IPS DF 19.7 (cell line): ENCODE data around the gene TP53I11.

Source experiments
- DNase-seq: peaks from one replicate; pipeline ENCODE4 v3.0.0-alpha.2; 2013; ENCODE audit warnings: low read depth, low spot score

TP53I11 gene

DNA sequence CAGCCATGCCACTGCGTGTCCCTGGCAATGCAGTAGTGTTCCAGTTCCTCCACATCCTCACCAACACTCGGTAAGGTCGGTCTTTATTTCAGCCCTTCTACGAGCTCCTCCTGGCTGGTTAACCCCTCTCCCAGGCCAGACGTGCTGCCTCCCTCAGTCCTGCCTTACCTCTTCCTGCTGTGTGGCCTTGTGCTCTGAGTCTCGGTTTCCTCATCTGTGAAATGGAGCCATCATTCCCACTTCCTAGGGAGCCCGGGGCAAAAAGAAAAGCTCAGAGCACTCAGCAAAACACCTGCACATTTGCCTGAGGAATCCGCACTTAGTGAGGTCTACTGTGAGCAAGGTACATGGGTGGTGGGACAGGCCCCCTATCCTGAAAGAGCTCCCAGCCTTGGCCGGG, 9.8 kb downstream of the TP53I11 start:
- DNase-seq, result no peak

DNA sequence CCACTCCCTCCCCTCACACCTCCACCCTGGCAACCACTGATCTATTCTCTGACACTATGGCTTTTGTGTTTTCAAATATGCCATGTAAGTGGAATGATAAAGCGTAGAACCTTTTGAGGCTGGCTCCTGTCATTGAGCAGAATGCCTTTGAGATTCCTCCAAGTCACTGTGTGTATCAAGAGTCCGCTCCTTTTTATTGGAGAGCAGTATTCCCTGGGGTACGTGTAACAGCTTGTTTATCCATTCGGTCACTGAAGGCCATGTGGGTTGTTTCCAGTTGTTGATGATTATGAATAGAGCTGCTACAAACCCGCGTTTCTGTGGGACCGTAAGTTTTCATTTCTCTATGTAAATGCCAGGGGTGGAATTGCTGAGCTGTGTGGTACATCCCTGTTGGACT, 10.3 kb downstream of the TP53I11 start:
- no peak for DNase-seq

DNA sequence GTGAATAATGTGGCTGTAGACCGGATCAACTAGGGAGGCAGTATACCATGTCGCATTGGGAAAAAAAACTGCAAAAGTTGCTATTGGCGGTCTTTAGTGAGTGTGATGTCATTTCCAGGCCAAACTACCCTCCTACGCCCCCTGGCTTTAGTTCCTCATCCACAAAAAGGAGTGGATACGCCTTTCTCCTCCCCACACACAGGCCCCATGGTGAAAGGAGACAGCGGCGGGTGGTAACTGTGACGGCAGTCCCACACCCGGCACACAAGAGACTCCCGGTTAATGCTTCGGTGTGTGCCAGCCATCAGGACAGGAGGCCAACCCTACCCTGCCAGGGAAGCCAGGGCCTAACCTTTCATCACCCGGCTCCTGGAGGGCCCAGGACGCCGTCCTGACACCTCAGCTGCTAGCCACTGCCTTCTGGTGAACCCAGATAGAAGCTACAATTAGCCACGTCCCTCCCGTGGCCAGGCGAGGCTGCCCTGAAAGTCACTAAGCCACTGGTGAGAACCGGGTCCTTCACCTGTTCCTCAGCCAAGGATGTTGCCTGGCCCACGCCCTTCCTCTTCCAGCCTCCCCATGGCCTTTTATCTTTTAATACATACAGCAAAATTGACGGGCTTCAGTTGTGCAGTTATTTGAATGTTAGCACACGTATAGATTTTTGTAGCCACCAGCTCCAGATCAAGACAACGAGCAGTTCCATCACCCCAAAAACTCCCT, 10.8 kb downstream of the TP53I11 start:
- no peak for DNase-seq

DNA sequence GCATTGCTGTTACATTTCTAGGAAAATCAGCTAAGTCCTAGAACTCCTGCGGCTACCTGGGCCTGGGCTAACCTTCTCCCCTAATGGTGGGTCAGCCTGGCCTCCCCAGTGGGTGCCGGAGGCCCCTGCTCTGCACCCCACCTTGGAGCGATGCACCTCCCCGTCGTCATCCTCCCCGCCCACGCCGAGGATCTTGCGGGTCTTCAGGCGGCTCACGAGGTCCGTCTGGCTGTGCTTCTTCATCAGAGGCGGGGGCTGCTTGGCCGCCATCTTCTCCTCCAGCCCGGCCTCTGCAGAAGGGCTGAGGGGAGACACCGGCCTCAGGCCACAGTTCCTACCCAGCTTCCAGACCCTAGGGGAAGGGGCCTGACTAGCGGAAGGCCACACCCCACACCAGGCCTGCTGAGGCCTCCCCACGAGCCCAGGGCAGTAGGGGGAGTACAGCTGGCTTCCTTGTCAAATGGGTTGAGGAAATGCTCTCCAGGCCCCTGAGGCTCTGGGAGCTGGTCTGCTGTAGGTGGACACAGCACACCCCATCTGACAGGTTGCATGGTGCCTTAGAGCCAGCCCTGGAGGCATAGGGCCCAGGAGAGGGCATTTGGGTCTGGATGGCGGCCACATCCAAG, 12.5 kb downstream of the TP53I11 start:
- DNase-seq, result no peak

DNA sequence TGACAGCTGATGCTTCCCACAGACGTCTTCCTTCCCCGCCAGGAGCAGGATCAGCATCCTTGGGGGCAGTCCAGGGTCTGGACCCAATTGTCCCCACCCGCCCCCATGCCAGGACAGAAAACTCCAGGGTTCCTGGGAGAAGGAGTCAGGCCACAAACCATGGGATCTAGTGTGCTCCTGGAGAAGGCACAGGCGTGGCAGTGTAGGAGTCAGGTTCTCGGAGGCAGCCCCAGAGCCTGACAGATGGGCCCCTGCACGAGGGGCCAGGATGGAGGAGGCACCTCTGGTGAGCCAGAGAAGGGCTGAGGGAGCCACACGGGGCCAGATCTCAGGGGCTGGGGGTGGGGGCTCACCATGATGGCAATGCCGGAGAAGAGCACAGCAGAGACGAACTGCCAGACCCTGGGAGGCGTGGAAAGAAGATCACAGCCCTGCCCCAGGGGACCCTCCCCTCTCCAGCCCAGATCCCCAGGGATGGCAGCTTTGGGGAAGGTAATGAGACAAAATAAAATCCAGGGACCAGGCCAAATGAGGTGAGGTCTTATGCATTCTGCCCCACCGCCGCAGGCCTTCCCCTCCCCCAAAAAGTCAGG, 13.6 kb downstream of the TP53I11 start:
- DNase-seq, result no peak

DNA sequence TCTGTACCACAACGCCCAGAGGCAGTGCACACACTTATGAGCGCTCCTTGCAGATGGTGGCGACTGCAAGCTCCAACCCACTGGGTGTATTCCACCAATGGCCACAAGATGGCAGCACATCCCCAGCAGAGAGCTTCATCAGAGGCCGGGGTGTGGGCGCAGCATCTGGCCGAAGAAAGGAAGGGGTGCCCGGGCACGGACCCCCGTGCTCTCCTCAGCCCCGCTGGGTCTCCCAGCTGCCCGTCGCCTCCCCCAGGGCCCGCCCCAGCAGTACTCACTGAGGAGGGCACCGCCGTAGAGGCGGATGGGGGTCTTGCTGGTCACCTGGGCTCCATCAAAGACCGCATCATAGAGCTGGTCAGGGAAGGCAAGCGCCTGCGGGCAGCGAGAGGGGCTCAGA, 14.2 kb downstream of the TP53I11 start:
- DNase-seq, result no peak

DNA sequence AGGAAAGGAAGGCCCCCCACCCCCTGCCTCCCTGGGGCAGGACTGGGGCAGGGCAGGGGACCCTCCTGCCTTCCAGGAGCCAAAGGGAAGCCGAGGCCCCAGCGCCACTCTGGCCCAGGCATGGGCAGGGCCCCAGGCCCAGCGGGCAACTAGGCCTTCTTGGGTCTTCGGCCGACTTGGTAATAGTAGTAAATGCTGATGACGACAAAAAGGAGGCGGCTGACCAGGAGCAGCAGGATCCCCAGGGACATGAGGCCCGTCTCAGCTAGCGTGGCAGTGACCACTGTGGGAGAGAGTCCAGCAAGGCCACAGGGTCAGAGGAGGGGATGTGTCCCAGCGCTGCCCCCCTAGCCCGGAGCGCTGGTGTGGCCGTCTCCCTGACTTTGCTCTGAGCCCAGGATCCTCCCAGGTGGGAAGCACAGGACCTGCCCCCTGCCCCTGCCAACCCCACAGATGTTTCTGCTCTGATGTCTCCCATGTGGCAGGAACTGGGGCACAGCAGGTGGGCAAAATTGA, 15.9 kb downstream of the TP53I11 start:
- DNase-seq, result no peak

DNA sequence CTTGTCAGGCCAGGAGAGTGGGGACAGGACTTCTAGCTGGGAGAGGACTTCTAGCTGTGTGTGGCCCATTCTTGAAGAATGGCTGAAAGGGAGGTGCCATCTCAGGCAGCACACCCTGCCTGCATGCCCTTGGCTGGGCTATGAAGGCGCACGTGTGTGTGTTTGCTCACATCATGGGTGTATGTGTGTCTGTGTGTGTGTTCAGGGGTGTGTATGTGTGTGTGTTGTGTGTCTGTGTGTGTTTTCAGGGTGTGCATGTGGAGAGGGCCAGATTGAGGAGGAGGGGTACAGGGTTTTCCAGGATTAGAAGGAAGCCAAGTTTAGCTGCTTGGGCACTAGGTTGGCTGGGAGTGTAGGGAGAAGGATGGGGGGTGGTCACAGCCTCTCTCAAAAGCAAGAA, 16.6 kb downstream of the TP53I11 start:
- DNase-seq, result no peak

DNA sequence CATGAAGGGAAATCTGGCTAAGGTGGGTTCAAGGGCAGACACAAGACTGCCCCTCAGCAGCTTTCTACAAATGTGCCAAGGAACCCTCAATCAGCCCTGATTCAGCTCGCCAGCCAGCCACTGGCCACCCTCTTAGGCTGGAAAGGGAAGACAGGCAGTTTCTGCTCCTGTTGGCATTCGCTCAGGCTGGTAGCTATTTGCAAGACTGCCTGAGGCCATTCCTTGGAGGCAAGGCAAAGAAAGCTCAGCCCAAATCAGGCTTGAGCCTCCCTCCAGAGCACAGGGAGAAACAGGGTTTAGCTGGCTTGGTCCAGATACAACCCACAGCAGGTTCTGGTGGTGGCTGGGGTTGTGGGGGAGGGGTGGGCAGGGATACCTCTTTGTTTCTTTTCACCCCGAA, 19.2 kb downstream of the TP53I11 start:
- no peak for DNase-seq

DNA sequence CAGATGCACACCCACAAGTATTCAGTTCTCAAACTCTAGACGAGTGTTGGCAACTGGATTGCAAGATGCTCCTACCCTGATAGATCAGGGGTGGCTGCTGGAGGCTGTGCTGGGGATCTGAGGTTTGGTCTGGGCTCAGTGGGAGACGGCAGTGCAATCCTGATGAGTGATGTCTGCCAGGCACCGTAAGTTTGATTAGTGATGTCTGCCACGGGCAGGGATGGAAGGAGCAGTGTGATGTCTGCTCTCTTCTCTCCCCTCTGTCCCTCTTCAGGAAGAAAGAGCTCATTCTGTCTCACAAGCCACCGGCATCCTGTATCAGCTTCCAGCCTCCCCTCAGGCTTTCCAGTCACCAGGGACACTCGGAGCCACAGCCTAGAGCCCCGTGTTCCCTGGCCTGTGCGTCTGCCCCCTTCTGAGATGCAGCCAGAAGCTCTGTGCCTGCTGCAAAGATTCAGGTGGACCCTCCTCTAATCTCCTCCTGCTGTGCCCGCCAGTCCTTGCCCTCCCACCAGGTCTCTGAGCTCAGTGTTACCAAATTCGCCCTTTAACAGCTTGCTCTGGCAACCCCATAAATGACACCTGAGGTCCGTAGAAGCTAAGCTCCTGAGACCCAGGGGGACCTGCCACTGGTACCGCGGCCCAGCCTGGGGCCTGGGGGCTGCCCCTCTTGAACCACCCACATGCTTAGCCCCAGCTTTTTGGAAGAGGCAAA, 19.9 kb downstream of the TP53I11 start:
- DNase-seq, result no peak

DNA sequence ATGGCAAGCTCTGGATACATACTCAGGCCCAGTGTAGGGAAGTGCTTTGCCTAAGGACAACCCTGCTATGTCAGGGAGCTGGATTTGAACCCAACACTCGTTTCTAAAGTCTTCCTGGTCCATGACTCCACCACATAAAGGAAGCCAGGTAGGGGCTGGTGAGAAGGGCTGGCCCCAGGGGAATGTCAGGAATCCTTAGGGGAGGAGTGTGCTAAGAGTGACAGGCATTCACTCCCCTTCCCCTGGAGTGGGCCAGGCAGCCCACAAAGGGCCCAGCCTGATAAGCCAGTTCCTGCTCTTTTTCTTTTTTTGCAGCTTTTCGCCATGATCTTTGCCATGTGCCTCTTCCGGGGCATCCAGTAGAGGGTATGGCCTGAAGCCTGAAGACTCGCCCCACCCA, 21.9 kb downstream of the TP53I11 start:
- DNase-seq, result no peak

DNA sequence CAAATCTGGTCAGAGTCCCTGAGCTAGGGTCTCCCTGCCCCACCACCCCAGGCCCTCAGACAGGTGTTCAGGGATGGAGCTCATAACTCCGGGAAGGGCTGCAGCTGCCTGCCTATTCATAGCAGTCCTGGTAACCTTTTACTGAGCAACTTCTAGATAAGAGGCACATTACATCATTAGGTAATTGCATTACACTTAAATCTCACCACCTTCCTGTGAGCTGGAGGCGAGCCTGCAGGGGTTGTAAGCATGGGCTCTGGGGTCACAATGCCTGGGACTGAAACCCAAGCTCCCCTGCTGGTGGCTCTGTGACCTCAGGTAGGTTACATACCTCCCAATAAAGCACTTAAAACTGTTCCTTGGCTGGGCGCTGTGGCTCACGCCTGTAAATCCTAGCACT, 22.5 kb downstream of the TP53I11 start:
- DNase-seq, result no peak

DNA sequence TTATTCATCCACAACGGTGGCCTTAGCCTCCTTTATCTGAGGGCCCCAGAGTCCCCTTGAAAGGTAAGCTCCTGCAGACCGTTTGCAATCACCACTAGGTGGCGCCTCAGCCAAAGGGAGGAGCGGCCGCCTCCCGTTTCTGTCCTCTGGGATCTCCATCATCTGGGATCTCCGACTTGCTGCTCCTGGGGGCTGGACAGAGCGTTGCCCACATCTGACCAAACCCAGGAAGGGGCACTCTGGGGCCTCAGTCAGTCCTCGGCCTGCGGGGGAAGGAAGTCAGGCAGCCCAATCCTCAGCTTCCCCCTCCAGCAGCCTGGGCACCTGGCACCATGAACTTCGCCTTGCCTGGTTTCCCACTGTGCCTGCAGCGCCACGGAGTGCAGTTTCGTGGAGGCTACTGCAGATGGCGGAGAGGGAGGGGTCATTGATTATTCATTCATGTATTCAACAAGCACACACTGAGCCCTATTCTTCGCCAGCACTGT, 23.5 kb downstream of the TP53I11 start:
- DNase-seq, result no peak

DNA sequence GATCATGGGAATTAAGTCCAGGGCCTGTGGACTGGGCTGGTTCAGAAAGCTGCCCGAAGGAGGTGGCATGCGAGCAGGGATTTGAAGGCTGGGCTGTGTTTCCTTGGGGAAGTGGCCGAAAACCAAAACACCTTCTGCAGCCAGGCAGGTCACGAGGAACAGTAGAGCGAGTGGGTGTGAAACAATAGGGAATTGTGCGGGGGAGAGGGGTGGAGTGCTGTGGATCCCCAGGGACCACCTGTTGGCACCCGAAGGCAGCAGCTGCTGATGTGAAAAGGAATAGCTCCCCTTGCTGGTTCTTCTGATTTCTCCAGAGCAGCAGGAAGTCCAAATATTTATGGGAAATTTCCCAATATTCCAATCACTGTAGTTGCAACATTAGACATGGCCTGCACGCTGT, 24.6 kb downstream of the TP53I11 start:
- DNase-seq, result no peak

DNA sequence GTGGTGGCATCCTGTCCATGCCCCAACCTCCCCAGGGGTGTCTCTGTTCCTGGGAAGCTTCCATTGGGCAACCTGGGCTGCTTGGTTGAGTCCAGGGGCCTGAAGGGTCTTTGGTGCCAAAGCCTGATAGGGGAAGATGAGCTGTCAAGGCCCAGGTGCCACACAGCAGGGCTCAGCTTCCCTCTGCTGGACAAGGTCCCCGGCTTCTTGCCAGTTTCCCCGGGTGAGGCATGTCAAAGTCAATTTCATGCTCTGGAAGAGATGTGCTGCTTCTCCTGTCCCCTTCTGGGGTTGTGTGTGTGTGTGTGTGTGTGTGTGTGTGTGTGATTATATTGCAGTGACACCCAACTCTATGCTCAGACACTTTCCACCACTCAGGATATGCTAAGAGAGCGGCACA, 26.9 kb downstream of the TP53I11 start:
- no peak for DNase-seq

DNA sequence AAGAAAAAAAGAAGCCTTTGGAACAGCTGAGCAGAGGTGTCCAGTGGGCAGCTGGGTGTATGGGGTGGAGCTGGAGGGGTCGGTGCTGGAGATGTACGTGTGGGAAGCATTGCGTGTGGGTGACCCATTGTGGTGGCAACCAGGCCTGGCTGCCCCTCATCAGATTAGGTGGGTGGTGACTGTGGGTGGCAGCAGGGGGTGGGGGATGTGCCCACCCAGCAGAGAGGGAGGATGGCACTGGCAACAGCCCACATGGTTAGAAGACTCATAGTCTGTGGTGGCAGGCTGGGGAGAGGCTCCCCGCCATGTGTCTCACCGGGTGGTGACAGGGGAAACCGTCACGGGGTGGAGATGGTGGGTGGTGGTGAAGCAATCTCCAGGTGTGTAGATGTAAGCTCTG, 27.6 kb downstream of the TP53I11 start:
- no peak for DNase-seq

DNA sequence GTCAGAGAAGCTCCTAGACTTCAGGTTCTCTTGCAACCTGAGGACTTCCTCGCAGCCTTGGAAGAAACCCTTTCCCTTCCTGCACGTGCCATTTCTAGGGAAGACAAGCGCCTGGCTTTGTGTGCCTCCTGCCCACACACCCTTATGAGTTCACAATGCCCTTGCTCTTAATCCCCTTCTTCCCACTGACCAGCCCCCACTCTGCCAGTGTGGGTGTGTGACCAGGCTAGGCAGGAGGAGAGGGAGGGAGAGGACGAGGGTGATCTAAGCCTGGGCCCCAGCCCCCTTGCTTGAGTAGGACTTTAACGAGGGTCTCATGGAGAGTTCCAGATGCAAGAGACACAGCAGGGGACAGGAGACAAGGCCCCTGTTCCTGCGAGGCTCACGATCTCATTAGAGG, 30.2 kb downstream of the TP53I11 start:
- DNase-seq, result no peak

DNA sequence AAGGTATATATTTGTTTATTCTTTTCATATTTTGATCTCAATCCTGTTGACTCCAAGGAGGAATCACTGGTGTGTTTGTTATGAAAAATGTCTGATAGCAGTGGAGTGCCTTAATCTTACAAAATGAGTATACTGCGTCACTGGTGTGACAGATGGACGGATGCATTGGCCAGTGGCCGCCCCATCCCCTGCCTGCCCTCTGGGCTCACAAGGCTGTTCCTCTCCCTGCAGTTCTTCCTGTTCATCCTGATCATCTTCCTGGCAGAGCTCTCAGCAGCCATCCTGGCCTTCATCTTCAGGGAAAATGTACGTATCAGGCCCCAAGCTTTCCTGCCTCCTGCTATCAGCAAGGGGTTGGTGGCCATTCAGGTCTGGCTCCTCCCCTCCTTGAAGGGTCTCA, 32.9 kb downstream of the TP53I11 start:
- no peak for DNase-seq

DNA sequence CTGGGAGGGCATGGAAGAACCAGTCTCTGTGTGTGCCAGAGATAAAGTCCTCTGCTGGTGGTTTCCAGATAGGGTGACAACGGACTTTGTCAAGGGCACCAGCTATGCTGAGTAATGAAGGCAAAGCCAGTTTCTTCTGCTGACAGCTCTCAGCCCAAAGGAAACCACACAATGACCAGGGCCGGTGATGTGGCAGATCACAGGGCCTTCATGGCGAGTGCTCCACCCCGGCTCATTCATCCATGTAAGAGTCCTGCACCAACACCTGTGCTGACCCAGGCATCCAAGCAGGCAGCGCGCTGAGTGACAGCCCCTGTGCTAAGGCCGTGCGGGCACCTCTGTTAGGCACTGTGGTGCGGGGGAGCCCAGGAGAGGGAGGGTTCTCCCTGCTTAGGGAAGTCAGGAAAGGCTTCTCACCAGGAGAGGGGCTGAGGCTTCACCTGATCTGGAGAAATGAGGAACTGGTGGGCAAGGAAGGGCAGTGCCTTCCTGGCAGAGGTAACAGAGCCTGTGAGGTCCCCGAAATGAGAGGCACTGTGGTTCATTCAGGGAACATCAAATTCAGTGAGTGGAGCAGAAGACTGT, 33.8 kb downstream of the TP53I11 start:
- no peak for DNase-seq

DNA sequence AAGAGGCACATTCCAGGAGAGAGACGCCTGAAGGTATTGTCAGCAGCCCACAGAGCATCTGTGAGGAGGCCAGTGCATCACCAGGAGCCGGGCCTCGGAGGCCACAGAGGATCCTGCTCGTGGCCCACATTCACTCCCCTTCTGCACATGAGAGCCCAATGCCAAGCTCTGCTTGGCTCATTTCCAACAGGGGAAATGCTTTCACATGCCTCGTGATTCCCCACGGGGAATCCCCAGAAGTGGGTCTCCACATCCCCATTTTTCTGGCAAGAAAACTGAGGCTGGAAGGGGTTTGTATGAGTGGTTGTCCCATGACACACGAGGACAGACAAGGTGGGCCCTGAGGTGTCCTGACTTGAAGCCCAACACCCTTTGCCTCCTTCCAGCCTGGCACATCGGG, 34.4 kb downstream of the TP53I11 start:
- DNase-seq, result no peak

DNA sequence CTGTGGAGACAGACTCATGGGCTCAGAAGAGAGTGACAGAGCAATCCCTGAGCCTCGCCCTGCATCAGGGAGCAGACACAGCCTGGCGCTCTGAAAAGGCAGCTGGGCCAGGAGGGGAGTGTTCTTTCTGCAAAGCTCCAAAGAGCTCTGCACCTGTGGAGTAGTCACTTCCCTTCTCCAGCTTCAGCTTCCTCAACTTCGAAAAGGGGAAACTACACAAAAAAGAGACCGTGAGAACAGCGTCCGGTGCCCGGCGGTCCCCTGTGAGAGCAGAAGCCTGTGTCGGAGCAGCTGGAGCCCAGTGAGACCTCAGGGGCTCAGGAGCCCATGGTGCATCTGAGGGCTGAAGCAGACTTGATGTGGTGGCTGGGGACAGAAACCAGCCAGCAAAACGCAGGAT, 35.1 kb downstream of the TP53I11 start:
- no peak for DNase-seq

DNA sequence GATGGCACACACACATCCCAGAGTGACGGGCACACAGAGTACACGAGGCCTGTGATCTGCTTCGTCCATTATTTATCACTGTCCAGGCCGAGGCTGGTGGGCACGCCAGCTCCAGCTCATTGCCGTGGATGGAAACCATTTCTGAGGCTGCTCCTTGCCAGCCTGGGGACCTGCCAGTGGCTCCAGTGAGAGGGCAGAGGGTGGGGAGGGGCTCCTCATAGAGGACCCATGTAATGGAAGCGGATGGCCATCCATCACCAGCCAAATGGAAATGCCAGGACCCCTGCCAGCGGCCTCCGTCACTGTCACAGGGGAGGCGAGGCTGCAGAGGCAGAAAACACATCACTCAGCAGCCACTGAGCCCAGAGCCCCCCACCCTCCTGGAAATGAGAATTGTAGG, 35.7 kb downstream of the TP53I11 start:
- DNase-seq, result no peak
